Lower leg skin (tissue), 3 donors: ENCODE data around the gene ALKBH3.

ENCODE experiments used
- POLR2A ChIP-seq, 2 donors: fragments of 450-650 bp; IDR thresholded peaks; one replicate each; pipeline ENCODE4 v1.6.1; 2016 to 2017; ENCODE audit warnings: antibody characterized with exemption in 2 of 2, mild to moderate bottlenecking in 1 of 2, moderate library complexity in 1 of 2
- TF ChIP-seq, protein P1 (sequence below), 3 donors: fragments of 450-650 bp; IDR thresholded peaks; one replicate each; pipeline ENCODE4 v1.5.1; 2016; ENCODE audit warnings: antibody characterized with exemption in 3 of 3, mild to moderate bottlenecking in 3 of 3, moderate library complexity in 2 of 3

GRCh38 chr11:43962383-43963278, 82.0 kb downstream of the ALKBH3 start:
- TF ChIP-seq, protein P1, sequence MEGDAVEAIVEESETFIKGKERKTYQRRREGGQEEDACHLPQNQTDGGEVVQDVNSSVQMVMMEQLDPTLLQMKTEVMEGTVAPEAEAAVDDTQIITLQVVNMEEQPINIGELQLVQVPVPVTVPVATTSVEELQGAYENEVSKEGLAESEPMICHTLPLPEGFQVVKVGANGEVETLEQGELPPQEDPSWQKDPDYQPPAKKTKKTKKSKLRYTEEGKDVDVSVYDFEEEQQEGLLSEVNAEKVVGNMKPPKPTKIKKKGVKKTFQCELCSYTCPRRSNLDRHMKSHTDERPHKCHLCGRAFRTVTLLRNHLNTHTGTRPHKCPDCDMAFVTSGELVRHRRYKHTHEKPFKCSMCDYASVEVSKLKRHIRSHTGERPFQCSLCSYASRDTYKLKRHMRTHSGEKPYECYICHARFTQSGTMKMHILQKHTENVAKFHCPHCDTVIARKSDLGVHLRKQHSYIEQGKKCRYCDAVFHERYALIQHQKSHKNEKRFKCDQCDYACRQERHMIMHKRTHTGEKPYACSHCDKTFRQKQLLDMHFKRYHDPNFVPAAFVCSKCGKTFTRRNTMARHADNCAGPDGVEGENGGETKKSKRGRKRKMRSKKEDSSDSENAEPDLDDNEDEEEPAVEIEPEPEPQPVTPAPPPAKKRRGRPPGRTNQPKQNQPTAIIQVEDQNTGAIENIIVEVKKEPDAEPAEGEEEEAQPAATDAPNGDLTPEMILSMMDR (IDR thresholded peaks at IDR 0.05) = no peak
- TF ChIP-seq POLR2A (IDR thresholded peaks at IDR 0.05) = no peak
